ENCODE data around the gene SEMA3A.

DNA sequence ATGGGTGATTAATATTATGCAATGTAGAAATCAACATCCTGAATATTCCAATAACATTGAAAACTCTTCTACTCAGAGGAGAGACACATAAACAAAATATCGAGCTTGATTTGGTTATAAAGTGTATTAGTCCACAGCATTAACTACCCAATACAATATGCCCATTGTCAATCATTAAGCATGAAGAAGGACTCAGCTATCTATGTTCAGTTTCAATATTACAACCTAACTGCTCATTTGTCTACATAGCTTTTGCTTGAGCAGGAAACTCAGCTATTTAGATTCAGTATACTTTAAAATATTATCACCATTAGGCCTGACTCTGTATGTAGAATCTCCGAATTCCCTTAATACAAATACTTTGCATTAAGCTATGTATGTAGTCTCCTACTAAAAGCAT lies 262.6 kb downstream of the SEMA3A start:
- TF ChIP-seq POLR2AphosphoS5 (IDR thresholded peaks at IDR 0.05) (no peak), POLR2A (IDR thresholded peaks at IDR 0.05) (no peak), EP300 (IDR thresholded peaks at IDR 0.05) (no peak)
- TF ChIP-seq, protein P1, sequence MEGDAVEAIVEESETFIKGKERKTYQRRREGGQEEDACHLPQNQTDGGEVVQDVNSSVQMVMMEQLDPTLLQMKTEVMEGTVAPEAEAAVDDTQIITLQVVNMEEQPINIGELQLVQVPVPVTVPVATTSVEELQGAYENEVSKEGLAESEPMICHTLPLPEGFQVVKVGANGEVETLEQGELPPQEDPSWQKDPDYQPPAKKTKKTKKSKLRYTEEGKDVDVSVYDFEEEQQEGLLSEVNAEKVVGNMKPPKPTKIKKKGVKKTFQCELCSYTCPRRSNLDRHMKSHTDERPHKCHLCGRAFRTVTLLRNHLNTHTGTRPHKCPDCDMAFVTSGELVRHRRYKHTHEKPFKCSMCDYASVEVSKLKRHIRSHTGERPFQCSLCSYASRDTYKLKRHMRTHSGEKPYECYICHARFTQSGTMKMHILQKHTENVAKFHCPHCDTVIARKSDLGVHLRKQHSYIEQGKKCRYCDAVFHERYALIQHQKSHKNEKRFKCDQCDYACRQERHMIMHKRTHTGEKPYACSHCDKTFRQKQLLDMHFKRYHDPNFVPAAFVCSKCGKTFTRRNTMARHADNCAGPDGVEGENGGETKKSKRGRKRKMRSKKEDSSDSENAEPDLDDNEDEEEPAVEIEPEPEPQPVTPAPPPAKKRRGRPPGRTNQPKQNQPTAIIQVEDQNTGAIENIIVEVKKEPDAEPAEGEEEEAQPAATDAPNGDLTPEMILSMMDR (IDR thresholded peaks at IDR 0.05): no peak

All from sigmoid colon (tissue), 4 donors.